H1 (cell line): ENCODE data around the gene MAPKAP1. TPM values are rescaled to one million over a fixed set of nuclear protein-coding genes. Genes with fewer than 3 reads are reported as not detected.

Experiments
- CTCF ChIA-PET: fragments of 300-600 bp; sonication (Branson Sonifier 250); formaldehyde crosslinking; loops from one replicate; lab custom pipeline; 2021; ENCODE audit not compliant: partially characterized antibody; lab: Charles Lee
- POLR2A ChIA-PET: fragments of 300-600 bp; sonication (Branson Sonifier 250); formaldehyde crosslinking; loops from one replicate; lab custom pipeline; 2021; ENCODE audit warnings: inconsistent platforms; ENCODE audit not compliant: partially characterized antibody; lab: Charles Lee
- DNase-seq, 2 experiments: peaks; one replicate each; pipeline versions ENCODE4 v3.0.0 to v3.0.0-alpha.2; 2010 to 2022; ENCODE audit warnings: low spot score in 2 of 2, low read depth in 1 of 2, mixed read lengths in 1 of 2
- FAIRE-seq: peaks from 2 replicates; lab custom pipeline; 2011; peaks lifted over from hg19 to GRCh38; lab: Jason Lieb, UNC
- H2AFZ ChIP-seq: 2 replicates; pipeline ENCODE4 v1.8.1; 2012; ENCODE audit warnings: low read length, inconsistent platforms
- H2AK5ac ChIP-seq: 2 replicates; pipeline ENCODE4 v1.6.1; 2013; ENCODE audit warnings: low read depth, low read length
- H2BK120ac ChIP-seq: replicated peaks from 2 replicates; pipeline ENCODE3; 2013; ENCODE audit warnings: low read depth, low read length, inconsistent platforms
- H2BK12ac ChIP-seq: 2 replicates; pipeline ENCODE4 v1.6.1; 2013; ENCODE audit warnings: low read depth, low read length
- H2BK15ac ChIP-seq: 2 replicates; pipeline ENCODE4 v1.6.1; 2013; ENCODE audit warnings: low read length
- H2BK20ac ChIP-seq: 2 replicates; pipeline ENCODE4 v1.6.1; 2013; ENCODE audit warnings: low read length
- H2BK5ac ChIP-seq: 2 replicates; pipeline ENCODE4 v1.6.1; 2013; ENCODE audit warnings: low read depth, low read length
- H3K14ac ChIP-seq: 2 replicates; pipeline ENCODE4 v1.6.1; 2013; ENCODE audit warnings: inconsistent platforms; ENCODE audit not compliant: insufficient read length
- H3K18ac ChIP-seq: 2 replicates; pipeline ENCODE4 v1.6.1; 2013; ENCODE audit warnings: low read length; ENCODE audit errors: extremely low read depth
- H3K23ac ChIP-seq: 2 replicates; pipeline ENCODE4 v1.6.1; 2013; ENCODE audit warnings: inconsistent platforms; ENCODE audit not compliant: insufficient read length
- H3K23me2 ChIP-seq: 2 replicates; pipeline ENCODE4 v1.6.1; 2013; ENCODE audit warnings: low read depth, low read length
- H3K27ac ChIP-seq: 2 replicates; pipeline ENCODE4 v1.6.1; 2011; ENCODE audit warnings: low read depth, low read length, inconsistent platforms
- H3K27me3 ChIP-seq, 4 experiments: replicated peaks in 1 of 4; 1 replicate in 1 of 4; 2 replicates in 3 of 4; pipeline versions ENCODE4 v1.6.1 to v1.8.1; 2011 to 2013; ENCODE audit warnings: low read length in 3 of 4, mild to moderate bottlenecking in 3 of 4, inconsistent platforms in 2 of 4, mixed read lengths in 2 of 4, moderate library complexity in 1 of 4; ENCODE audit not compliant: control insufficient read depth in 3 of 4, insufficient read depth in 3 of 4; ENCODE audit errors: extremely low read depth in 1 of 4
- H3K36me3 ChIP-seq, 4 experiments: 2 replicates each; pipeline versions ENCODE4 v1.6.1 to v1.8.1; 2011 to 2013; ENCODE audit warnings: mild to moderate bottlenecking in 4 of 4, low read length in 3 of 4, moderate library complexity in 2 of 4, control low read depth in 1 of 4, inconsistent platforms in 1 of 4; ENCODE audit not compliant: insufficient read depth in 4 of 4, control insufficient read depth in 2 of 4
- H3K4ac ChIP-seq: replicated peaks from 2 replicates; pipeline ENCODE3; 2013; ENCODE audit warnings: low read length, low read depth, mixed read lengths, inconsistent platforms; ENCODE audit not compliant: insufficient read length
- H3K4me1 ChIP-seq, 4 experiments: replicated peaks in 1 of 4; 1 replicate in 1 of 4; 2 replicates in 3 of 4; pipeline versions ENCODE4 v1.6.1 to v1.8.1; 2011 to 2013; ENCODE audit warnings: low read length in 3 of 4, inconsistent platforms in 2 of 4, mixed read lengths in 1 of 4; ENCODE audit not compliant: insufficient read depth in 4 of 4, control insufficient read depth in 3 of 4
- H3K4me2 ChIP-seq, 2 experiments: 2 replicates each; pipeline versions ENCODE4 v1.6.1 to v1.8.1; 2011 to 2013; ENCODE audit warnings: low read depth in 2 of 2, low read length in 2 of 2, control low read depth in 1 of 2, inconsistent platforms in 1 of 2, mild to moderate bottlenecking in 1 of 2; ENCODE audit not compliant: insufficient read depth in 1 of 2
- H3K4me3 ChIP-seq, 4 experiments: fragments of 200-600, 300-600 bp in 1 of 4; sonication (generic), shearing (Covaris generic), sonication (Bioruptor Twin) in 1 of 4; 2 replicates each; pipeline versions ENCODE4 v1.5.1 to v1.8.1; 2011 to 2016; ENCODE audit warnings: low read length in 4 of 4, low read depth in 3 of 4, control low read depth in 2 of 4, inconsistent platforms in 2 of 4, mild to moderate bottlenecking in 2 of 4, mixed read lengths in 1 of 4, moderate library complexity in 1 of 4; ENCODE audit not compliant: insufficient read depth in 2 of 4; ENCODE audit errors: extremely low read depth in 1 of 4
- H3K56ac ChIP-seq: replicated peaks from 2 replicates; pipeline ENCODE3; 2013; ENCODE audit warnings: low read depth, mild to moderate bottlenecking, mixed read lengths, low read length, inconsistent platforms; ENCODE audit not compliant: insufficient read length
- H3K79me1 ChIP-seq: 2 replicates; pipeline ENCODE4 v1.6.1; 2013; ENCODE audit warnings: low read depth, low read length, control low read depth
- H3K79me2 ChIP-seq, 2 experiments: 2 replicates each; pipeline versions ENCODE4 v1.6.1 to v1.8.1; 2012 to 2013; ENCODE audit warnings: low read length in 2 of 2, mild to moderate bottlenecking in 2 of 2, inconsistent platforms in 1 of 2; ENCODE audit not compliant: insufficient read depth in 2 of 2, control insufficient read depth in 1 of 2
- H3K9ac ChIP-seq, 4 experiments: replicated peaks in 1 of 4; 1 replicate in 1 of 4; 2 replicates in 3 of 4; pipeline versions ENCODE4 v1.6.1 to v1.8.1; 2011 to 2013; ENCODE audit warnings: low read depth in 3 of 4, low read length in 3 of 4, control low read depth in 2 of 4, mild to moderate bottlenecking in 2 of 4, moderate library complexity in 2 of 4, inconsistent platforms in 1 of 4; ENCODE audit errors: extremely low read depth in 1 of 4
- H3K9me3 ChIP-seq, 2 experiments: 2 replicates each; pipeline versions ENCODE4 v1.6.1 to v1.8.1; 2012 to 2013; ENCODE audit warnings: mild to moderate bottlenecking in 2 of 2, moderate library complexity in 2 of 2, control low read depth in 1 of 2, inconsistent platforms in 1 of 2, low read depth in 1 of 2, low read length in 1 of 2, mixed read lengths in 1 of 2; ENCODE audit not compliant: insufficient read depth in 2 of 2
- H4K20me1 ChIP-seq, 2 experiments: replicated peaks in 1 of 2; 2 replicates each; pipeline versions ENCODE3 to v1.8.1; 2011 to 2013; ENCODE audit warnings: inconsistent platforms in 2 of 2, low read length in 2 of 2, mild to moderate bottlenecking in 1 of 2; ENCODE audit not compliant: insufficient read depth in 2 of 2, control insufficient read depth in 1 of 2
- H4K5ac ChIP-seq: 2 replicates; pipeline ENCODE4 v1.6.1; 2013; ENCODE audit warnings: low read length, low read depth, mixed read lengths, inconsistent platforms; ENCODE audit not compliant: insufficient read length
- H4K8ac ChIP-seq: 2 replicates; pipeline ENCODE4 v1.8.0; 2013; ENCODE audit warnings: mild to moderate bottlenecking, moderate library complexity, low read length, inconsistent platforms; ENCODE audit not compliant: insufficient read depth; ENCODE audit errors: extremely low read depth
- H4K91ac ChIP-seq: replicated peaks from 2 replicates; pipeline ENCODE3; 2013; ENCODE audit warnings: low read length, mixed read lengths, inconsistent platforms; ENCODE audit not compliant: insufficient read length
- CEBPB ChIP-seq: IDR thresholded peaks from 2 replicates; pipeline ENCODE4 v1.6.1; 2012; ENCODE audit warnings: low read depth, low read length
- SP1 ChIP-seq: IDR thresholded peaks from 2 replicates; pipeline ENCODE4 v1.6.1; 2011; ENCODE audit warnings: low read depth, low read length
- YY1 ChIP-seq: IDR thresholded peaks from 2 replicates; pipeline ENCODE4 v1.6.1; 2011; ENCODE audit warnings: low read depth, mild to moderate bottlenecking, low read length
- WGBS, 2 experiments: shearing (Covaris generic) in 1 of 2; methylation state at CpG; one replicate each; pipeline versions ENCODE4 v1.1.6 to v1.1.7; 2013 to 2015; ENCODE audit warnings: low lambda C conversion rate in 2 of 2, mixed read lengths in 2 of 2, inconsistent platforms in 1 of 2, low coverage in 1 of 2, missing lambda C conversion rate in 1 of 2; ENCODE audit not compliant: insufficient replicate concordance in 2 of 2, insufficient coverage in 1 of 2, insufficient read length in 1 of 2; ENCODE audit errors: extremely low coverage in 1 of 2, missing lambda C conversion rate in 1 of 2; 5-methylcytosine and 5-hydroxymethylcytosine counted together
- polyA plus RNA-seq, 7 experiments: library from polyadenylated mRNA; depleted of rRNA in 3 of 7; stranded (reverse) in 5 of 7; unstranded in 2 of 7; fragments of >200 nt in 5 of 7; fragments of 200-250 nt in 2 of 7; gene quantifications; 1 replicate in 5 of 7; 2 replicates in 1 of 7; 4 replicates in 1 of 7; pipeline versions ENCODE4 v1.2.1 to v1.2.3, GENCODE V29; 2011 to 2013; ENCODE audit warnings: missing spikeins in 2 of 7, mixed read lengths in 2 of 7
- total RNA-seq: library from RNA; stranded (reverse); fragmentation: NEBNext Ultra II Directional; extraction: Animal tissue kit (Norgen Biotek cat#: 25700); gene quantifications from 2 replicates; pipeline ENCODE4 v1.2.1, GENCODE V29; 2021

Gene MAPKAP1
- total and polyA plus RNA-seq, 2 of the 8 experiments (the other 6 are each of a cell fraction or from before 2014, with no cell fraction given) = 79.2 to 140 TPM

- no peak overlapping the region for H3K4me2 ChIP-seq
- peaks cover 0 to 1% of the 10 kb centered on the region in 2 experiments for H4K20me1 ChIP-seq
- no peak for DNase-seq
These were observed 103.5 kb downstream of the MAPKAP1 start for GRCh38 chr9:125603478-125604021.

More at GRCh38 chr9:125603478-125604021, 103.5 kb downstream of the MAPKAP1 start:
- TF ChIP-seq SP1 (no peak), CEBPB (0 out of 2 replicates have a peak, but pooled peaks have one; percentile 6), YY1 (no peak)
- no peak overlapping the region for H3K18ac ChIP-seq
- H4K91ac ChIP-seq = no peak overlapping the region
- no peak overlapping the region for H2BK12ac ChIP-seq
- no peaks in the 10 kb centered on the region for H3K36me3 ChIP-seq
- no peak overlapping the region for H3K4me3 ChIP-seq
- no peak overlapping the region for H2BK5ac ChIP-seq
- H3K9me3 ChIP-seq = no peaks in the 10 kb centered on the region
- POLR2A ChIA-PET = no interaction called here
- H3K4me1 ChIP-seq = peaks cover 0 to 8% (median 5%) of the 10 kb centered on the region in 4 experiments; a peak in 4 of 7 replicates
- no peak overlapping the region for H2AK5ac ChIP-seq
- peaks cover 0 to 31% of the 10 kb centered on the region in 2 experiments; a peak in 1 of 4 replicates for H3K79me2 ChIP-seq
- H4K5ac ChIP-seq = no peak overlapping the region
- FAIRE-seq = no peak
- H3K56ac ChIP-seq = no peak overlapping the region
- no peak overlapping the region for H2BK20ac ChIP-seq
- no peak overlapping the region for H2BK15ac ChIP-seq
- H4K8ac ChIP-seq = no peak overlapping the region
- CTCF ChIA-PET = no interaction called here
- H3K9ac ChIP-seq = no peak overlapping the region
- H3K27me3 ChIP-seq = no peaks in the 10 kb centered on the region
- peaks cover 3% of the 10 kb centered on the region; the same call in 1 of the 2 replicates for H3K79me1 ChIP-seq
- H3K14ac ChIP-seq = no peak overlapping the region
- no peaks in the 10 kb centered on the region for H3K23me2 ChIP-seq
- H2AFZ ChIP-seq = no peak overlapping the region
- no peak overlapping the region for H3K23ac ChIP-seq
- H3K27ac ChIP-seq = no peak overlapping the region
- no peak overlapping the region for H3K4ac ChIP-seq
- no peak overlapping the region for H2BK120ac ChIP-seq
- 89% methylated on average over 4 of the region's 4 CpGs; no CpG with 5 or more reads in 1 of the 2 experiments for WGBS, 2 experiments
